Muscle layer of colon (tissue), 2 donors: Measurements from ENCODE around the gene TEKT3.

Experiments
- H3K27ac ChIP-seq: one replicate; pipeline ENCODE4 v1.7.0; 2013; ENCODE audit warnings: low read depth, mild to moderate bottlenecking, low read length, moderate library complexity
- H3K27me3 ChIP-seq, 2 donors: one replicate each; pipeline ENCODE4 v1.7.0; 2013; ENCODE audit warnings: low read length in 2 of 2, mild to moderate bottlenecking in 2 of 2; ENCODE audit not compliant: insufficient read depth in 2 of 2, control insufficient read depth in 1 of 2
- H3K36me3 ChIP-seq: one replicate; pipeline ENCODE4 v1.7.0; 2013; ENCODE audit warnings: mild to moderate bottlenecking, low read length; ENCODE audit not compliant: insufficient read depth
- H3K4me1 ChIP-seq: one replicate; pipeline ENCODE4 v1.7.0; 2013; ENCODE audit warnings: mild to moderate bottlenecking, low read length; ENCODE audit not compliant: insufficient read depth
- H3K4me3 ChIP-seq, 2 donors: one replicate each; pipeline ENCODE4 v1.7.0; 2013; ENCODE audit warnings: low read length in 2 of 2, low read depth in 1 of 2, mild to moderate bottlenecking in 1 of 2, moderate library complexity in 1 of 2
- H3K9ac ChIP-seq: one replicate; pipeline ENCODE4 v1.7.0; 2013; ENCODE audit warnings: low read length
- H3K9me3 ChIP-seq: one replicate; pipeline ENCODE4 v1.7.0; 2013; ENCODE audit warnings: mild to moderate bottlenecking, low read length
- donor health status: abdominal sarcoma.
- donor health status: Adenocarcinoma of cecum.

Gene TEKT3

DNA sequence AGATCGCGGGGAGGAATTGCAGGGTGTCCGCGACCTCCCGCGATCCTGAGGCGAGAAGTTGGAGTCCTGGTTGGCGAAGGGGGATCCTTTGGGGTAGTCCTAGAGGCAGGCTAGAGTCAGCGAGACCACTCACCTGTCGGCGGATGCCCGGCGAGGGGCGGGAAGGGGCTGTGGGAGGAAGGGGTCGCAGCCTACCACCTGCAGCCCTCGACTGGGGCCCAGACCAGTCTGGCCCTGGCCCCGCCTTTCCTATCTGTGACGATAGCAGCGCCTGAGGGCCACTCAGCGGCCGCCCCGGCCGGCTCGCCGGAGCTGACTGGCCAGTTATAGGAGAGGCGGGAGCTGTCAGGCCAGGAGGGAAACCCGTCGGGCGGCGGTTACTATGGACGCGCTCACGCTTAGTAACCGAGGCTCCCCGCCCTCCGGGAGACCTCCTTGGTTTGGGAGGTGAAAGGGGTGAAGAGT lies at the start of gene TEKT3:
Gene TEKT3 (minus strand): TSS at position 213 of the 465 bp plus-strand sequence. CDS start 10,012 bp downstream, outside the sequence.
- H3K36me3 ChIP-seq: no peaks in the 10 kb centered on the region
- H3K27ac ChIP-seq: peak within 1 kb of the TSS; percentile 36
- H3K27me3 ChIP-seq: no peaks in the 10 kb centered on the region
- peak within 1 kb of the TSS; percentile 53 to 69 for H3K4me3 ChIP-seq
- peaks cover 6% of the 10 kb centered on the region for H3K4me1 ChIP-seq
- H3K9me3 ChIP-seq: no peaks in the 10 kb centered on the region
- no peak within 1 kb of the TSS for H3K9ac ChIP-seq

DNA sequence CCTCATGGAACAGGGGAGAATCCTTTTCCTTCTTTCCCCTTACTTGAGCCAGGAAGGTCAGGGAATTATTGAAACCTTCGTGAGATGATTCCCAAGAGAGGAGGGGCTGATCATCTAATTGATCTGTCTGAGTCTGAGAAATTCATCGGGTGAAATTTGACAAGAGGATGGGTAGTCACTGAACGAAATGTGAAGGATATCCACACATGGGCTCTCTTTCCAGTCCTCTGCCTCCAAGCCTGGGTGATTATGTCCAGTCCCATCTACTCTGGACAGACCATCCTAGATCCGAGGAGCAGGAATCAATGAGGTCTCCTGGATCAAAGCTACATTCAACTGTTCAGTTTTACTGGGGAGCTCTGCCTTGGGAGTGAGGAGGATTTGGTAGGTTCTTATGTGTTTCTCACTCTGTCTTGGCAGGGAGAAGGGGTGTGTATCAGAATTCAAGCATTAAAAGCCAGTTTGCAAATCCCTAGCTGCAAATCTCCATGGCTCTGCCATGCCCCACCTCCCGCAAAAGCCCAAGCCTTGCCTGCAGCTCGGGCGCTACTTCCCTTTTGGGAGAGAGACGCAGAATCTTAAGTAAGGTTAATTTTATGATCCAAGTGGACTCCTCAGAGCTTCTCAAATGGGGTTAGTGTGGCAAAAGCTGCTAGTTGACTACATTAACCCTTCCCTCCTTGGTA lies 47.1 kb upstream of the TEKT3 start:
- Histone ChIP-seq H3K36me3 (no peaks in the 10 kb centered on the region), H3K27ac (no peak overlapping the region), H3K9ac (no peak overlapping the region), H3K4me1 (peaks cover 24% of the 10 kb centered on the region), H3K27me3 (no peaks in the 10 kb centered on the region), H3K4me3 (no peak overlapping the region), H3K9me3 (no peaks in the 10 kb centered on the region)

- no peaks in the 10 kb centered on the region for H3K27me3 ChIP-seq
- no peaks in the 10 kb centered on the region for H3K9me3 ChIP-seq
- H3K9ac ChIP-seq: no peak overlapping the region
- no peaks in the 10 kb centered on the region for H3K36me3 ChIP-seq
- peaks cover 29% of the 10 kb centered on the region for H3K4me1 ChIP-seq
- no peak overlapping the region for H3K4me3 ChIP-seq
- H3K27ac ChIP-seq: no peak overlapping the region
Observed at GRCh38 chr17:15386083-15386482, 44.7 kb upstream of the TEKT3 start.

- H3K4me3 ChIP-seq: no peak overlapping the region
- H3K9ac ChIP-seq: no peak overlapping the region
- no peaks in the 10 kb centered on the region for H3K27me3 ChIP-seq
- H3K9me3 ChIP-seq: no peaks in the 10 kb centered on the region
- H3K4me1 ChIP-seq: peaks cover 29% of the 10 kb centered on the region
- H3K27ac ChIP-seq: no peak overlapping the region
- H3K36me3 ChIP-seq: no peaks in the 10 kb centered on the region
Observed at GRCh38 chr17:15385305-15385704, 43.9 kb upstream of the TEKT3 start.

GRCh38 chr17:15384142-15384787 lies 42.9 kb upstream of the TEKT3 start:
- no peak overlapping the region for H3K9ac ChIP-seq
- peak overlapping the region in 1 of 2 donors; percentile 37 for H3K4me3 ChIP-seq

DNA sequence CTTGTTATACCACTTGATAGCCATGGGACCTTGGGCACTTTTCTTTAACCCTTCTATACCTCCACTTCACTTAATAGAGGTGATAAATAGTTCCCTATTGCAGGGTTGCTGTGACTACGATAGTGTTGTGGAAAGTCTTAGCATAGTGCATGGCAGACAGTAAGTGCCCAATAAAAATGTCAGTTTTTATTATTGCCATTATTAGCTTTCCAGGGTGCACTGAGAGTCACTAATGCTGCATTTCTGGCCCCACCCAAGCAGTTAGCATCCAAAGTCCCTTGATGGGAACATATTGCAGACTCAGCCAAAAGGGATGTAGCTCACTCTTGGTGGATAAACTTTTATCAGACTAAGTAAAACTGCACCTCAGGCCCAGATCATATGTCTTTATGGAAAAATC lies 41.5 kb upstream of the TEKT3 start:
- Histone ChIP-seq H3K36me3 (no peaks in the 10 kb centered on the region), H3K9me3 (no peaks in the 10 kb centered on the region), H3K9ac (no peak overlapping the region), H3K4me1 (peaks cover 29% of the 10 kb centered on the region), H3K4me3 (no peak overlapping the region), H3K27me3 (no peaks in the 10 kb centered on the region), H3K27ac (no peak overlapping the region)

More at GRCh38 chr17:15384142-15384787, 42.9 kb upstream of the TEKT3 start:
- H3K4me1 ChIP-seq: peaks cover 29% of the 10 kb centered on the region
- H3K36me3 ChIP-seq: no peaks in the 10 kb centered on the region
- no peaks in the 10 kb centered on the region for H3K9me3 ChIP-seq
- H3K27me3 ChIP-seq: no peaks in the 10 kb centered on the region
- H3K27ac ChIP-seq: no peak overlapping the region

DNA sequence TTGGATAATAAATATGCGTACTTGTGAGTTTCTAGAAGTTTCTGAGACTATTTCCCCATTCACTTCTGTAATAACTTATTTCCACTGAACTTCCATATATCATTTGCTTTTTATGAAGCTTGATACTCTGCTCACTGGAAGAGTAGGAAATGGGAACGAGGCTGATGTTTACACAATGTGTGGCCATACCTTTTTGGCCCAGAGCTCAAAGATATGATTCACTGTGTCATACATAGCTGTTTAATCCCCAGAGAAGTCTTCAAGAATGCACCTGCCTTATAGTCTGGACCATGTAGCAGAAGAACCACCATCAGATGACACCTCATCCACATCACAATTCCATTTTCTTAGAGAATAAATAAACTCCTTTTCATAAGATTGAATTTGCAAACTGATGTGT lies 40.3 kb upstream of the TEKT3 start:
- Histone ChIP-seq H3K4me3 (no peak overlapping the region), H3K9ac (no peak overlapping the region), H3K36me3 (no peaks in the 10 kb centered on the region), H3K9me3 (no peaks in the 10 kb centered on the region), H3K27me3 (no peaks in the 10 kb centered on the region), H3K4me1 (peaks cover 41% of the 10 kb centered on the region), H3K27ac (no peak overlapping the region)

- Histone ChIP-seq H3K9me3 (no peaks in the 10 kb centered on the region), H3K27me3 (no peaks in the 10 kb centered on the region), H3K9ac (no peak overlapping the region), H3K4me3 (no peak overlapping the region), H3K36me3 (no peaks in the 10 kb centered on the region), H3K27ac (no peak overlapping the region), H3K4me1 (peaks cover 38% of the 10 kb centered on the region)
Observed at GRCh38 chr17:15380446-15380845, 39.0 kb upstream of the TEKT3 start.

- H3K9ac ChIP-seq: no peak overlapping the region
- H3K27ac ChIP-seq: no peak overlapping the region
- H3K9me3 ChIP-seq: no peaks in the 10 kb centered on the region
- no peaks in the 10 kb centered on the region for H3K36me3 ChIP-seq
- H3K27me3 ChIP-seq: no peaks in the 10 kb centered on the region
- no peak overlapping the region for H3K4me3 ChIP-seq
- H3K4me1 ChIP-seq: peaks cover 36% of the 10 kb centered on the region
Observed at GRCh38 chr17:15379659-15380058, 38.3 kb upstream of the TEKT3 start.

- H3K27ac ChIP-seq: no peak overlapping the region
- peaks cover 24% of the 10 kb centered on the region for H3K4me1 ChIP-seq
- H3K27me3 ChIP-seq: no peaks in the 10 kb centered on the region
- no peak overlapping the region for H3K4me3 ChIP-seq
- H3K36me3 ChIP-seq: no peaks in the 10 kb centered on the region
- no peaks in the 10 kb centered on the region for H3K9me3 ChIP-seq
- no peak overlapping the region for H3K9ac ChIP-seq
Observed at GRCh38 chr17:15378243-15378642, 36.8 kb upstream of the TEKT3 start.

DNA sequence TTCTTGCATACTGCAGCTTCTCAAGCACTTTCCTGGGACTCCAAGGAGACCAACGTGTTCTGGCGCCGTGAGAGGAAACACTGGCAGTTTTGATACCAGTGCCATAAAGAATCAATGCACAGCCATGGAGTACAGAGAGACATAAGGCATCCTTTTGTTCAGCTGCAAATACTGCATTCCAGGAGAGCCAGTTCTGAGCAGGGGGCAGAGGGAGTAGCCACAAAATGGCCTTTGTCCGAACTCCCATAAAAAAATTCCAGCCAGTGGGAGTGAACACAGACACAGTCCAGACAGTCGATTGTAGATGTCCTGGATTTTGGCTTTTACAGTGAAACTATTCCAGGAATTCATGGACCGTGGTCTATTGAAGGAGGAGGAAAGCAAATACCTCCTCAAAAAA lies 36.2 kb upstream of the TEKT3 start:
- Histone ChIP-seq H3K4me3 (peak overlapping the region in 1 of 2 donors; percentile 22), H3K9ac (no peak overlapping the region), H3K27ac (no peak overlapping the region), H3K4me1 (peaks cover 17% of the 10 kb centered on the region), H3K9me3 (no peaks in the 10 kb centered on the region), H3K36me3 (no peaks in the 10 kb centered on the region), H3K27me3 (no peaks in the 10 kb centered on the region)

GRCh38 chr17:15377200-15377599 lies 35.8 kb upstream of the TEKT3 start:
- Histone ChIP-seq H3K9me3 (no peaks in the 10 kb centered on the region), H3K9ac (no peak overlapping the region), H3K36me3 (no peaks in the 10 kb centered on the region), H3K27me3 (no peaks in the 10 kb centered on the region), H3K4me1 (peaks cover 13% of the 10 kb centered on the region), H3K4me3 (peak overlapping the region in 1 of 2 donors; percentile 22), H3K27ac (no peak overlapping the region)
